Activated T-cell treated with anti-CD3 and anti-CD28 coated beads for 1 hour (primary cell): ENCODE measurements around the gene ZMIZ2.
"Not testable (repeated sequence)": the region's sequence is repeated elsewhere in the genome, so short reads cannot be mapped to it uniquely, and the experiment has no call there.

Source experiments
- DNase-seq: peaks from one replicate; pipeline ENCODE4 v3.0.0-alpha.2; 2020; ENCODE audit warnings: low read depth

Gene ZMIZ2

DNA sequence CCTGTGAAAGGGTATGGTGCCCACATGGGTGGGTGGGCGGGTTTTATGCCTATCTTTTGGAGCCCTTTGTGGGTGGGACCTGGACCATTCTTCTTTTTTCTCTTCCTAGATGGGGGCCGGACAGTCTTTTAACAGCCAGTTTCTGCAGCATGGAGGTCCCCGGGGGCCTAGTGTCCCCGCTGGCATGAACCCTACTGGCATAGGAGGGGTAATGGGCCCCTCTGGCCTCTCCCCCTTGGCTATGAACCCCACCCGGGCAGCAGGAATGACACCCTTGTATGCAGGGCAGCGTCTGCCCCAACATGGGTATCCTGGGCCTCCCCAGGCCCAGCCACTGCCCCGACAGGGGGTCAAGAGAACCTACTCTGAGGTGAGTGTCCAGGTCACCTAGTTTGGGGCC, 9.1 kb downstream of the ZMIZ2 start:
- no peak for DNase-seq

DNA sequence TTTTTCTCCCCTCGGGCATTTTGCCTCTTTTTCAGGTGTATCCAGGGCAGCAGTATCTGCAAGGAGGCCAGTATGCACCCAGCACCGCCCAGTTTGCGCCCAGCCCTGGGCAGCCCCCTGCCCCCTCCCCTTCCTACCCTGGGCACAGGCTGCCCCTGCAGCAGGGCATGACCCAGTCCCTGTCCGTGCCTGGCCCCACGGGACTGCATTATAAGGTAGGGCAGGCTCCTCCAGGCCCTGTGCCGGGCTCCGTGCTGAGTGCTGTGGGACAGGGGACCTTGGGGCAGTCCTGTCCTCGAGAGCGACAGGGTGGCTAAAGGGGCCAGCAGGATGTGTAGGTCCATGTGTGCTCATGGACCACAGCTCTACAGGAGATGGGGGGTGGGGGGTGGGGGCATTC, 10.6 kb downstream of the ZMIZ2 start:
- no peak for DNase-seq

DNA sequence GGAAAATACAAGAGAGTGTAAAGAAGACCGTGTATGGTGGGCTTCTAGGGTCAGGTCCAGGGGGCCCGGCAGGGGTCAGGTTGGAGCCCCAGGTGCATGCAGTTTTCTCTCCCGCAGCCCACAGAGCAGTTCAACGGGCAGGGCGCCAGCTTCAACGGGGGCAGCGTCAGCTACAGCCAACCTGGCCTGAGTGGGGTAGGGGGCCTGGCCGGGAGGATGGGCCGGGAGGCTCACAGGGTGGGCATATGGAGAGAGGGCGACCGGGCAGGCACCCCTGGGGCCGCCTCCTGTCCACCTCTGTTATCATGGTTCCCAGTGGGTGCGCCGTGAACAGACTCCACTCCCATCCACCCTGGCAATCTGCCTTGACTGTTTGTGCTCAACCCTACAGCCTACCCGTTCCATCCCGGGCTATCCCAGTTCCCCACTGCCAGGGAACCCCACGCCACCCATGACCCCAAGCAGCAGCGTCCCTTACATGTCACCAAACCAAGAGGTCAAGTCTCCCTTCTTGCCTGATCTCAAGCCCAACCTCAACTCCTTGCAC, 11.5 kb downstream of the ZMIZ2 start:
- DNase-seq = no peak

DNA sequence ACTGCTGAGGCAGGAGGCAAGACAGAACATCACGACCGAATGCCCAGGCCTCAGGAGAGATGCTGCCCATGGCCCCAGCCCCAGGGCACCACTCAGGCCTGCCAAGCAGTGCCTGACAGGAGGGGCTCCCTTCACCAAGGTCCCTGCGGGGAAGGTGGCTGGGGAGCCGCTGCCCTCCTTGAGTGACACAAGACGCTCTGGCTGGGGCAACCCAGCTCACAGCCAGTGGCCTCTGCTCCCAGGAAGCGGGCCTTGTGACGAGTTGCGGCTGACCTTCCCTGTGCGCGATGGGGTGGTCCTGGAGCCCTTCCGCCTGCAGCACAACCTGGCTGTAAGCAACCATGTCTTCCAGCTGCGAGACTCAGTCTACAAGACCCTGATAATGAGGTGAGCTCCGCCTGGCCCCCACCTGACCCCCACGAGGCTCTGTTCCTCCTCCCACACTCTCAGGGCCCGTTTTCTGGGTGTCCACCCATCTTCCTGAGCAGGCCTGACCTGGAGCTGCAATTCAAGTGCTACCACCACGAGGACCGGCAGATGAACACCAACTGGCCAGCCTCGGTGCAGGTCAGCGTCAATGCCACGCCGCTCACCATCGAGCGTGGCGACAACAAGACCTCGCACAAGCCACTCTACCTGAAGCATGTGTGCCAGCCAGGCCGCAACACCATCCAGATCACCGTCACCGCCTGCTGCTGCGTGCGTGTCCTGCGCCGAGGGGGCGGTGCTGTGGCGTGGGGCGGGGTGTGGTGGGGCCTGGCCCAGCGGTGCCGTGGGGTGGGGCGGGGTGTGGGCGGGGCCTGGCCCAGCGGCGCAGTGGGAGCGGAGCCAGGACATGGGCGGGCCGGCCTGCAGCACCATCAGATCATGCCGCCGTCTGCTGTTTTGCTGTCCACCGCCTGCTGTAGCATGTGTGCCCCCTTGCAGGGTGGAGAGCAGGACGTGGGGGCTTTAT, 12.8 kb downstream of the ZMIZ2 start:
- no peak for DNase-seq

DNA sequence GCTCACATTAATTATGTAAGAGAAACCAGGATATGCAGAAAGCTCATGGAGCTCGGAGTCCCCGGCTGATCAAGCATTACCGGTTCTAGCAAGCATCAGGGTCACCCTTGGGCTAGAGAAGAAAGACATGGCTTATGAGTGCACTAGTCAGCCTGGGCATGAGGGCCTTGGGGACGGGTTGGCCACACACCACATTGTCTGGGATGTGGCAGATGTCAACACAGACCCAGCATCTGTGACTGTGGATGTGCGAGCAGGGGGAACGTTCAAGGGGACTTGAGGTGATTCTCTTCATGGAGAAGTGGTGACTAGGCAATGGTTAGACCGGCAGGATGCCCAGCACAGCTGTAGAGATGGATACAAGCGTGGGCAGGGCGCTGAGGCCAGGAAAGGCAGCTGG, 13.7 kb downstream of the ZMIZ2 start:
- DNase-seq = no peak

DNA sequence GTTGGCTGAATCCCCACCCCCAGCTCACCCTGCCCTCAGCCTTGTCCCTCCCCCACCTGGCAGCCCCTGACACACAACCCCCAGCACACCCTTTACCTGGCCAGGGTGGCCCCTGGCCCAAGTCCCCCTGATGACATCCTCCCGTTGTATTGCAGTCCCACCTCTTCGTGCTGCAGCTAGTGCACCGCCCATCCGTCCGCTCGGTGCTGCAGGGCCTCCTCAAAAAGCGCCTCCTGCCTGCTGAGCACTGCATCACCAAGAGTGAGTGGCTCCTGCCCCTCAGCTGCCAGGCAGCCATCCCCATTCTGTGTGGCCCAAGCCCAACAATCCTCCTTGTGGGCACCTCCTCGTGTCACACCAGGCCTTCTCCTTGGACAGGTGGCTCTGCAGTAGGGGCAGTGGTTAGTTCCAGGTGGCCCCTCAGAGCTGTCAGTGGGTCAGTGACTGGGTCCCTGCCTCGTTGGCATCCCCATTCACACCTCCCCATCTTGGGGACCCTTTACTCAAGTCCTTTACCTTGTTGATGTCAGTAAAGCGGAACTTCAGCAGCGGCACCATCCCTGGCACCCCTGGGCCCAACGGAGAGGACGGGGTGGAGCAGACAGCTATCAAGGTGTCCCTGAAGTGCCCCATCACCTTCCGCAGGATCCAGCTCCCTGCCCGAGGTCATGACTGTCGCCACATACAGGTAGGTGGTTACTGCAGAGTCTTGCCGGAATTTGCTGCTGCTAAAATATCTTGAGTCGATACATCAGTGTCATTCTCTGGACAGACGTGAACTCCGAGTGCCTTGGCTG, 14.3 kb downstream of the ZMIZ2 start:
- DNase-seq = no peak

DNA sequence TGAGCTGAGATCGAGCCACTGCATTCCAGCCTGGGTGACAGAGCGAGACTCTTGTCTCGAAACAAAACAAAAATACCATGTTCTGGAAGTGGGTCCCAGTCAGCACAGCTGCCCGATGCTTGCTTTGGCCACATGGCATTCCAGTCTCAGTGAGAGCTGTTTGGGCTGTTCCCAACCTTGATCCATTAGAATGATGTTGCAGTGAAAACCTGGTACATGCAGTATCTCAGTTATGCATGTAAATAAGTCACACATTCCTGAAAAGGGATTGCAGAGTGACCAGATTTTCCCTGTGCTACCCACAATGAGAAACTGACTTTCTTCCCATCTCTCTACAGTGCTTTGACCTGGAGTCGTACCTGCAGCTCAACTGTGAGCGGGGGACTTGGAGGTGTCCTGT, 15.4 kb downstream of the ZMIZ2 start:
- no peak for DNase-seq

DNA sequence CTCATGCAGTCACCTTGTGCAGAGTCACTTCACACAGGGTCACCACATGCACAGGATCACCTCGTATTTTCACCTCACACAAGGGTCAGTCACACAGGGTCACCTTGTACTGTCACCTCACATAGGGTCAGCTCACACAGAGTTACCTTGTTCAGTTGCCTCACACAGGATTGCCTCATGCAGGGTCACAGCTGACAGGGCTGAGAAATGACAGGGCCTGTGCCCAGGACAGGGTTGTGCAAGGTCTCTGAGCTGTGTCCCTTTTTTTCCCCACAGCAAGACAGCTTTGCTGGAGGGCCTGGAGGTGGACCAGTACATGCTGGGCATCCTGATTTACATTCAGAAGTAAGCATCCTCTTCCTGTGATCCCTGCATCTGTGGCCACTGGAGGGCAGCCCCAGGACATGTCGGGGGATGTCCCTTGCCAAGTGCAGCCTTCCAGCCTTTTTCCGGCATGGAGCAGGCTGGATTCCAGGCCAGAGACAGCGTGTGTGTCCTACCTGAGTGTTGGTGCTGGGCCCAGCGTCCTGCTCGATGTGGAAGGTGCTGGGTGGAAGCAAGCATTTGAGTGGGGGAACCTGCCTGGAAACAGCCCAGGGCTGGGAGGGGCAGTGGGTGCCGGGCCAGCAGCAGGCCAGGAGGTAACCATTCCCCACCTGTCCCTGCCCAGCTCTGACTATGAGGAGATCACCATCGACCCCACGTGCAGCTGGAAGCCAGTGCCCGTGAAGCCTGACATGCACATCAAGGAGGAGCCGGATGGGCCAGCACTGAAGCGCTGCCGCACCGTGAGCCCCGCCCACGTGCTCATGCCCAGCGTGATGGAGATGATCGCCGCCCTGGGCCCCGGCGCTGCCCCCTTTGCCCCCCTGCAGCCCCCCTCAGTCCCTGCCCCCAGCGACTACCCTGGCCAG, 16.3 kb downstream of the ZMIZ2 start:
- DNase-seq = no peak

DNA sequence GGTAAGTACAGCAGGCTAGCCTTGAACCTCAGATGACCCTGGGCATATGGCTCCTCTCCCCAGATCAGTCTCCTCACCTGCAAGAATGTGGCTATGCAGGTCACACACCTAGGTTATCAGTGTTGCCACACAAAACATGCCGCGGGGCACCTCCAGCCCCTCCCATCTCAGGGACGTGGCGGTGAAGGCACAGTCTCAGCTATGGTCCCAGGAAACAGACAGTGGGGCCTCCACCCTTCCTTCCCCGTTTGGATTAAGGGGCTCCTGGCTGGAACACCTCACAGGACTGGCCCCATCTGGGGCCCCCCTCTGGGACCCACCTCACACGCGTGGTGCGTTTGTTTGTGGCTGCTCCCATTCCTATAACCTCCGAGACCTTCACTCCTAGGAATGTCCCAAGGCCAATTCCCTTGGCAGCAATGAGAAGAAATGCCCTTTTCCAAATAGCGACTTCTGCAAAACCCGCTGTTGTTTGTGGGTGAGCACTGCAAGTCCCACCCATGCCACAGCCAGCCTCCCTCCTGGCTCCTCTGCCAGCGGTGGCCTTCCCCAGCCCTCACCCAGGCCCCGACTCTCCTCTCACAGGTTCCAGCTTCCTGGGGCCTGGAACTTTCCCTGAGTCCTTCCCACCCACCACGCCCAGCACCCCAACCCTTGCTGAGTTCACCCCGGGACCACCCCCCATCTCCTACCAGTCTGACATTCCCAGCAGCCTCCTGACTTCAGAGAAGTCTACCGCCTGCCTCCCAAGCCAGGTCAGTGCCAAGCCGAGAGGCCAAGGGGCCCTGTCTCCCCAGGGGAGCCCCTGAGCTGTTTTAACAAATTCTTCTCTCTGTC, 17.1 kb downstream of the ZMIZ2 start:
- DNase-seq = no peak

DNA sequence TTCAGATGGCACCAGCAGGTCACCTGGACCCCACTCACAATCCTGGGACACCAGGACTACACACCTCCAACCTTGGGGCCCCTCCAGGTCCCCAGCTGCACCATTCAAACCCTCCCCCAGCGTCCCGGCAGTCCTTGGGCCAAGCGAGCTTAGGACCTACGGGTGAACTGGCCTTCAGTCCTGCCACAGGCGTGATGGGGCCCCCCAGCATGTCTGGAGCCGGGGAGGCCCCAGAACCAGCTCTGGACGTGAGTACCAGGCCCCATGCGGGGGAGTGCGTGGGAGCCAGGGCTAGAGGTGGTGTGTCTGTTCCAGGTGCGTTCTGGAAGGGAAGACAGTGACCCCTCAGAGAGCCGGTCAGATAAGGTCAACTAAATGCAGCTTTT, 17.8 kb downstream of the ZMIZ2 start:
- DNase-seq = no peak

DNA sequence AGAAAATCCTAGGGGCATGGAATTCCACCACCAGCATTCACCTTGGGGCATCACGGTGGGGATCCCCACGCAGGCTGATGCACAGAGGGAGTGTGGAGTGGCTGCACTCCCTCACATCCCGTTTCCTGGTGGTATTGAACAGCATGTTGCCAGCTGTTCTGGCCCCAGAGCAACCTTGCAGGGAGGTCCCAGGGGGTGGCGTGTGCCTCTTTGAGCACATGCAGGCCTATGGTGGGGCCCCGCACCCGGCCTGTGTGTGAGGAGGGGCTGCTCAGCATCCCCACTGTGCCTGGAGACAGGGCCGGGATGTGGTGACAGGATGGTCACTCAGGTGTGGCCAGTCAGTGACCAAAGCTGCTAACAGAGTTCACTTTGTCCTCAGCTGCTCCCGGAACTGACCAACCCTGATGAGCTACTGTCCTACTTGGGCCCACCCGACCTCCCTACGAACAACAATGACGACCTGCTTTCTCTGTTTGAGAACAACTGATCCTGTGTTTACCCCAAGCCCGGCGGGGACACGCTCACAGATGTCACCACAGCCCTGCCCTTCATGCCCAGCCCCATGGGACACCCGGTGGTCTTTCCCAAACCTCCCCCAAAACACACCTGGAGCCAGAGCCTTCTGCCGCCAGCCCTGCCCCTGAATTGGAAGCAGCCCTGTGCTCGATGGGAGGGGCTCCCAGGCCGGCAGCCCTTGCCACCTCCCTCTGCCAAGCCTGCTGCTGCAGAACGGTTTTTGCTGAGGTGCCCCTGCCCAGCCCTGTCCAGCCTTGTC, 18.7 kb downstream of the ZMIZ2 start:
- no peak for DNase-seq

DNA sequence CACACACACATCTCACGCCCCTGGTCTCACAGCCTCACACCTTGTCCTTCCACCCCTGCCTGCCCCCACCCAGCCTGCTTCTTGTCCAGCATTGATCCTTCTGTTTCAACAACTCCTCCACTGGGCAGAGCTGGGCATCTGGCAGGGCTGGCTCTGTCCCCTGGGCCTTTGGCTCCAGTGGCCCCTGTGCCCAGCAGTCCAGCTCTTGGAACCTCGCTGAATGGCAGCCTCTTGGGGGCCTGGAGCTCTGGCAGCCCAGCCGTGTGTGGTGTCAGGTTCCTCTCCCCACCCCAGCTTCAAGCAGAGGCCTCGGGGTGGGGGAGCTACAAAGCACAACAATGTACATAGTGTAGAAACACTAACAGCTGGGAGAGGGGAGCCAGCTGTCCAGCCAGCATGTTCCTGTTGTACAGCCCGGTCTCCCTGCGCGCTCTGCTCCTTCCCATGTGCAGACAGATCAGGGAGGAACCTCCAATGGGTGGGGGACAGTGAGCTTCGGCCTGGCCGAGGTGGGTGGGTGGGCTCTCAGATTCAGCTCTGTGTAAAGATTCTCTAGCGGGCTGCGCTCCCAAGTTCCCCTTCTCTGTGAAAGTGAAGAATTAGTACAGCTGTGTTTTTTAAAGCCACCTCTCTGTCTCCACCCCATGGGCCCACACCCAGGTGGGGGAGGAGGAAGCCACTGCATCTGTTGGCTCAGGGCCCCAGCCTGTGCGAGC, 19.4 kb downstream of the ZMIZ2 start:
- DNase-seq = no peak

DNA sequence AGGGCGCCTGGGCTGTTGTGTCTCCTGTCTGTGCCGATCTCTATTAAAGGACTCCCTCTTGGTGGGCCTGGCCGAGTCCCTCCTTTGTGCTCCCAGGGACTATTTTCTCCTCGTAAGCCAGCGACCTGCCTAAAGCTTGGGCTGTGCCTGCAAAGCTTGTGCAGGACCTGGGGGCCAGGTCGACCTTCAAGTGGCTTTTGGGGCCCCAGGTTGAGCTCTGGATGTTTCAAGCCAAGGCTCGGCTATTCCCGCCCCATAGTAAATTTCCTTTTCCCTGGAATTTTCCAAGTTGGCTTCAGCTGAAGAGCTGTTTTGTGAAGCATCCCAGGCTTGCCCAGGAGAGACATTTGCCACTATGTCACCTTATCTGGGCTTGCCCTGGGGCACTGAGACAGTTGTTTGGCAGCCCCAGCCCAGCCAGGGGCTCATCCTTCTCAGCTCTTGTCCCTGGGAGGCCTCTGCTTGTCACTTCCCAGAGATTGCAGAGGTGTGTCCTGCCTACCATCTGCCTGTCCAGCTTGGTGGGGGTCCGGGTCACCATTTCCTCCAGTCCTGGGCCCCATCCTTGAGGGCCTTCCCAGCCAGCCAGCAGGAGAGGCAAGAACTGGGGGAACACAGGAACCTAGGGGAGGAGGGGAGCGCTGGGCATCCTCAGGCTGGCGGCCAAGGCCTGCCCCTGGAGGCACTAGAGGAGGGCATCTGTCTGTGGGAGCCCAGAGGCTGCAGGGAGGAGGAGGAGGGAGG, 20.2 kb downstream of the ZMIZ2 start:
- DNase-seq = no peak

DNA sequence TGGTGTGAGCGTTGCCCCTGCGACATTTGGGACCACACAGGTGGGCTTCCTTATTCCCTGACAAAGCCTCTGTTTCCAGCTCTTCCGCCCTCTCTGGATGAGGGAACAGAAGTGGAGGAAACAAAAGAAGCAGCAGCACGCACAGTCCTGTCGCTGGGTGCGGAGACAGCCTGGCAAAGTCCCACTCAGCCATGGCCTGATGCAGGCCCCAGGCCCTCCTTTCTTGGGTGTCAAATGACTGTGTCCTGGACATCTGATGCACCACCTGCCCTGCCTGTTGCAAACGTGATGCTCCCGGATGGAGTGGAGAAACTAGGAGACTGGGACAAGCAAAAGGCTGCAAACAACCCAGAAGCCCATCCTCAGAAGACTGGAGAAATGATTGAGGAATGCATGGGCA, 20.7 kb downstream of the ZMIZ2 start:
- no peak for DNase-seq

DNA sequence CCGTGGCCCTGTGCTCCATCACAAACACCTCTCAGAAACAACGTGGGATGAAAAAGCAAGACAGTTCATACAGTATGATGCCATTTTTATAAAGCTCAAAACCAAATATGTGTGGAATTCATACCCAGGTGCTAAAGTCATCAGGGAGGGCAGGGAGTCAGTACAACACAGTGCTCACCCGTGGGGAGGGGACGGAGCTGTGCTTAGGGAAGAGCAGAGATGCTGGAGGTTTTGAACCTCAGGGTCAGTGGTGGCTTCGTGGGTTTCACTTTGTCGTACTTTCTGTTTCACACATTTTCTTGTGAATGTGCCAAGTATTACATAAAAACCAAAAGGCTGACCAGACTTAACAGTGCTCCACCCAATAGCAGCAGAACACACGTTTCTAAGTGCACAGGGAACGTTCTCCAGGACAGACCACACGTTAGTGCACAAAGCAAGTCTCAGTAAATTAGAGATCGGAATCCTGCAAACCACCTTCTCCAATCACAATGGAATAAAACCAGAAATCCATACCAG, 21.2 kb downstream of the ZMIZ2 start:
- no peak for DNase-seq

DNA sequence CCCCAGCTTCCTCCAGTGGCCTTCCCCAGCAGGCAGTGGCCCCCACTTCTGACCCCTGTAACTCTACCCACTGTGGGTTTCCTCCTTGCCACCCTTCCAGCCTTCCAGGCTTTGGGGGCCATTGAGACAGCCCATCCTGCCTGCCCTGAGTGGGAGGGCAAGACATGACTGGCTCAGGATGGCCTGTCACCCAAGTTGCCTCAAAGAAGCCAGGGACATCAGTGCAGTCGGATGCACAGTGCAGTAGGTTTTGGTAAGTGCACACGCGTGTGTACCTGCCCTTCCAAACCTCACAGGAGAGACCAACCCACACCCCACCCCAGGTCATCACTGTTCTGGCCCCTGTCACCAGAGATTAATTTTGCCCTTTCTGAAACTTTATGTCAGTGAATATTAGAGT, 22.7 kb downstream of the ZMIZ2 start:
- no peak for DNase-seq

DNA sequence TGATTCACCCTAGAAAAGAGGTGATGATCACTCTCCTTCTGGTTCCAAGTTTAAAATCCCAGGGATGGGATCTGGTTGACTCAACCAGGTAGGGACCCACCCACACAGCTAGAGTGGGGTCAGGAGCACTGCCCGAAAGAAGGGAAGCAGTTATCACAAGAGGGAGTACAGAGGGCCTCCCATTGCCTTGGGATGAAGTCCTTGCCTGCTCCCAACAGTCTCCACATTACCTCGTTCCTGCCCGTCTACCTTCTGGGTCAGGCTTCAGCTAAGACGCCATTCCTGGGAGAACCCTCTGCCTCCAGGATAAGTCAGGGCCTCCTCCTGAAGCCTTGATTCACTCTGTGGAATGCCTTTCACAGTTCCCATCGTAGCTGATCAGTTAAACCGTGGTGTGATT, 23.8 kb downstream of the ZMIZ2 start:
- no peak for DNase-seq

DNA sequence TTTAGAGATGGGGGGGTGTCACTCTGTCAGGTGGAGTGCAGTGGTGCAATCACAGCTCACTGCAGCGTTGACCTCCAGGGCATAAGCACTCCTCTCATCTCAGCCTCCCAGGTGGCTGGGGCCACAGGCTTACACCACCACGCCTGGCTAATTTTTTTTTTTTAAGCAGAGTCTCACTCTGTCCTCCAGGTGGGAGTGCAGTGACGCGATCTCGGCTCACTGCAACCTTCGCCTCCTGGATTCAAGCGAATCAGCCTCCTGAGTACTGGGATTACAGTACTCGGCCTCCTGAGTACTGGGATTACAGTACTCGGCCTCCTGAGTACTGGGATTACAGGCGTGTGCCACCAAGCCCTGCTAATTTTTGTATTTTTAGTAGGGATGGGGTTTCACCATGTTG, 24.2 kb downstream of the ZMIZ2 start:
- no peak for DNase-seq

DNA sequence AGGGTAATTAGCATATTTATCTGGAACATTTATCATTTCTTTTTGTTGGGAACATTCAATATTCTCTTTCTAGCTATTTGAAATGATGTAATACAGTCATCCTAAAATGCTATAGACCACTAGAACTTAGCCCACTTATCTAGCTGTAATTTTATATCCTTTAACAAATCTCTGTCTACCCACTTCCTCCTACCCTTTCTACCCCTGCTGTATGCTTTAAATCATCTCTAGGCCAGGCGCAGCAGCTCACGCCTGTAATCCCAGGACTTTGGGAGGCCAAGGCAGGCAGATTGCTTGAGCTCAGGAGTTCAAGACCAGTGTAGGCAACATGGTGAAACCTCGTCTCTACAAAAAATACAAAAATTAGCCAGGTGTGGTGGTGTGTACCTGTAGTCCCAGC, 25.8 kb downstream of the ZMIZ2 start:
- not testable (repeated sequence) for DNase-seq
